Amygdala (tissue), 56 donors: ENCODE data around the gene OTOG.

Experiments
- DNase-seq, 56 donors: peaks; one replicate each; lab custom pipeline; 2025; lab: John Stamatoyannopoulos, UW

Gene OTOG

GRCh38 chr11:17516551-17517150 is 30.4 kb upstream of the OTOG start:
- peak in 36 of 56 donors; percentile 8 to 84 (median 40) for DNase-seq

- peak in 1 of 56 donors; percentile 40 for DNase-seq
Observed at GRCh38 chr11:17517186-17517585, 29.9 kb upstream of the OTOG start.

GRCh38 chr11:17518366-17518765 is 28.7 kb upstream of the OTOG start:
- DNase-seq: no peak

GRCh38 chr11:17519061-17519885 is 27.8 kb upstream of the OTOG start:
- peak in 20 of 56 donors; percentile 14 to 76 (median 36) for DNase-seq

- no peak for DNase-seq
Observed at GRCh38 chr11:17521106-17521900, 25.8 kb upstream of the OTOG start.

- DNase-seq: no peak
Observed at GRCh38 chr11:17522655-17523054, 24.4 kb upstream of the OTOG start.

- no peak for DNase-seq
Observed at GRCh38 chr11:17524221-17524620, 22.8 kb upstream of the OTOG start.

- DNase-seq: no peak
Observed at GRCh38 chr11:17525570-17525969, 21.5 kb upstream of the OTOG start.

GRCh38 chr11:17526326-17526725 is 20.7 kb upstream of the OTOG start:
- DNase-seq: peak in 3 of 56 donors; percentile 9 to 20 (median 16)

GRCh38 chr11:17526931-17527627 is 20.0 kb upstream of the OTOG start:
- DNase-seq: no peak

GRCh38 chr11:17527628-17527995 is 19.4 kb upstream of the OTOG start:
- no peak for DNase-seq

GRCh38 chr11:17528181-17528691 is 18.8 kb upstream of the OTOG start:
- peak in 45 of 56 donors; percentile 6 to 76 (median 47) for DNase-seq

- peak in 3 of 56 donors; percentile 14 to 21 (median 17) for DNase-seq
Observed at GRCh38 chr11:17528906-17529843, 17.9 kb upstream of the OTOG start.

GRCh38 chr11:17529844-17530185 is 17.2 kb upstream of the OTOG start:
- DNase-seq: peak in 30 of 56 donors; percentile 13 to 65 (median 29)

GRCh38 chr11:17531071-17531600 is 15.9 kb upstream of the OTOG start:
- no peak for DNase-seq

- DNase-seq: peak in 3 of 56 donors; percentile 8 to 26 (median 14)
Observed at GRCh38 chr11:17531636-17532113, 15.4 kb upstream of the OTOG start.

- no peak for DNase-seq
Observed at GRCh38 chr11:17532784-17533183, 14.3 kb upstream of the OTOG start.

- no peak for DNase-seq
Observed at GRCh38 chr11:17533341-17533740, 13.7 kb upstream of the OTOG start.
